GM12865 (cell line): ENCODE results near the gene USF2.

Source experiments
- DNase-seq: peaks from one replicate; pipeline ENCODE4 v3.0.0; 2010; ENCODE audit warnings: low read depth
- H3K4me3 ChIP-seq: 2 replicates; pipeline ENCODE4 v1.5.1; 2011; ENCODE audit warnings: mild to moderate bottlenecking, low read depth, low read length, control low read depth
- TF ChIP-seq, protein P1 (sequence below): IDR thresholded peaks from 2 replicates; pipeline ENCODE4 v1.5.1; 2011; ENCODE audit warnings: low read length, control low read depth, low read depth, inconsistent platforms; ENCODE audit not compliant: insufficient read depth; ENCODE audit errors: missing control alignments

The USF2 gene

DNA sequence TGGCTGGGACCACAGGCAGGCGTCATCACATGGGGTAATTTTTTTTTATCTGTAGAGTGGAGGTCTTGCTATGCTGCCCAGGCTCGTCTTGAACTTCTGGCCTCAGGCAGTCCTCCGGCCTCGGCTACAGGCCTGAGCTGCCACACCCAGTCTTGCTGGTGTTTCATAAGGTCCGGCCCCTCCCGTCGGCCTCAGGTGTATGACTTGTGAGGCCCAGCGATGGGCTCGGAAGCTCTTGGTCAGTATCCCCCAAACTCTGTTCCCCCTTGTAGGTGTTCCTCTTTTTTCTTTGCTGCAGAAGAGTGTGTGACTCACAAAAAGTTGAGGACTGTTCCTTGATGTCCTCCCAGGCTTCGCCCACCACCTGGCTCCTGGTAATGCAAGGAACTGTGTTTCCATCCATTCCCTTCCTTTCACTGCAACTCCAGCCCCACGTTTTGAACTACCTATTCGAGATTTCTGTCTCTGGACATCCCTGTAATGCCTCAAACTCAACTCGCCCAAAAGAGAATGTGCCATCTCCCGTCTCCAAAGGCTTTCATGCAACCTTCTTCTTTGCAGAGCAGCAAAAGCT is 5.0 kb downstream of the USF2 start:
- no peak overlapping the region for H3K4me3 ChIP-seq
- no peak for DNase-seq
- TF ChIP-seq, protein P1, sequence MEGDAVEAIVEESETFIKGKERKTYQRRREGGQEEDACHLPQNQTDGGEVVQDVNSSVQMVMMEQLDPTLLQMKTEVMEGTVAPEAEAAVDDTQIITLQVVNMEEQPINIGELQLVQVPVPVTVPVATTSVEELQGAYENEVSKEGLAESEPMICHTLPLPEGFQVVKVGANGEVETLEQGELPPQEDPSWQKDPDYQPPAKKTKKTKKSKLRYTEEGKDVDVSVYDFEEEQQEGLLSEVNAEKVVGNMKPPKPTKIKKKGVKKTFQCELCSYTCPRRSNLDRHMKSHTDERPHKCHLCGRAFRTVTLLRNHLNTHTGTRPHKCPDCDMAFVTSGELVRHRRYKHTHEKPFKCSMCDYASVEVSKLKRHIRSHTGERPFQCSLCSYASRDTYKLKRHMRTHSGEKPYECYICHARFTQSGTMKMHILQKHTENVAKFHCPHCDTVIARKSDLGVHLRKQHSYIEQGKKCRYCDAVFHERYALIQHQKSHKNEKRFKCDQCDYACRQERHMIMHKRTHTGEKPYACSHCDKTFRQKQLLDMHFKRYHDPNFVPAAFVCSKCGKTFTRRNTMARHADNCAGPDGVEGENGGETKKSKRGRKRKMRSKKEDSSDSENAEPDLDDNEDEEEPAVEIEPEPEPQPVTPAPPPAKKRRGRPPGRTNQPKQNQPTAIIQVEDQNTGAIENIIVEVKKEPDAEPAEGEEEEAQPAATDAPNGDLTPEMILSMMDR: no peak

DNA sequence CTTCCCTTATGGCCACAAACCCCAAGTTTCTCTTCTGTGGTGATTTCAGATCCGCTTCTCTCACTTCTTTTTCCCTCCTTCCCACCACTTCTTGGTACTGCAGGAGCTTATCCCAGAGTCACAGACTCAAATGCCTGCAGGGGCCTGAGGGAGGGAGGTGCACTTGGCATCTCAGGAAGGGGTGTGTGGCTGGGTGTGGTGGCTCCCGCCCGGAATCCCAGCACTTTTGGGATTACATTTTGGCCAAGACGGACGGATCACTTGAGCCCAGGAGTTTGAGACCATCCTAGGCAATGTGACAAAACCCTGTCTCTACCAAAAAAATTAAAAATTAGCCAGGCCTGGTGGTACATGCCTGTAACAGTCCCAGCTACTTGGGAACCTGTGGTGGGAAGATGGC is 5.6 kb downstream of the USF2 start:
- DNase-seq: no peak
- TF ChIP-seq, protein P1: no peak

DNA sequence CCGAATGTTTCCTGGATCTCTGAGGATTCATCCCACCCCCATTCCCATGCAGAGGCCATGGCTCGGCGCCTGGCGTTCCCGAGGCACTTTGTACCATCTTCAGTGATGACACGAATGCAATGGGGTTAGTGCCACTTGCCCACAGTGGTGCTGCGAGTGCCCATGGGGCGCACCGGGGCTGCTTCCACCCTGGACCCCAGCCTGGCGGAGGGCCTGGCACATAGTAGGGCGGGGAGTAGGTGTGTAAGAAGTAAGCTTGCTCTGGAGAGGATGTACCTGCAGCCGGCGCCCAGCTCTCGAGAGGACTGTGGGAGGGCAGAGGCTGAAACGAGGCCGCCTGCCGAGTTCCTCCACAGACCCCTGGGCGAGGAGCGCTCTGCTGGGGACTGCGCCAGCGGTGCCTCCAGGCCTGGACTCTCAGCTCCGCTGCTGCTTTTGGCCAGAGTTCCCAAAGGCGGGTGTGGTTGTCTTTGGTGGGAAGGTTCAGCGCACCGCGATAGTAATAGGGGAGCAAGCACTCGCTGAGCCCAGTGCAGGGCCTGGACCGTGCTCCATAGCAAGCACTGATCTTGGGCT is 8.0 kb downstream of the USF2 start:
- no peak for DNase-seq
- TF ChIP-seq, protein P1: no peak
- no peak overlapping the region for H3K4me3 ChIP-seq

More for the DNA sequence above, 5.6 kb downstream of the USF2 start:
- H3K4me3 ChIP-seq: no peak overlapping the region

DNA sequence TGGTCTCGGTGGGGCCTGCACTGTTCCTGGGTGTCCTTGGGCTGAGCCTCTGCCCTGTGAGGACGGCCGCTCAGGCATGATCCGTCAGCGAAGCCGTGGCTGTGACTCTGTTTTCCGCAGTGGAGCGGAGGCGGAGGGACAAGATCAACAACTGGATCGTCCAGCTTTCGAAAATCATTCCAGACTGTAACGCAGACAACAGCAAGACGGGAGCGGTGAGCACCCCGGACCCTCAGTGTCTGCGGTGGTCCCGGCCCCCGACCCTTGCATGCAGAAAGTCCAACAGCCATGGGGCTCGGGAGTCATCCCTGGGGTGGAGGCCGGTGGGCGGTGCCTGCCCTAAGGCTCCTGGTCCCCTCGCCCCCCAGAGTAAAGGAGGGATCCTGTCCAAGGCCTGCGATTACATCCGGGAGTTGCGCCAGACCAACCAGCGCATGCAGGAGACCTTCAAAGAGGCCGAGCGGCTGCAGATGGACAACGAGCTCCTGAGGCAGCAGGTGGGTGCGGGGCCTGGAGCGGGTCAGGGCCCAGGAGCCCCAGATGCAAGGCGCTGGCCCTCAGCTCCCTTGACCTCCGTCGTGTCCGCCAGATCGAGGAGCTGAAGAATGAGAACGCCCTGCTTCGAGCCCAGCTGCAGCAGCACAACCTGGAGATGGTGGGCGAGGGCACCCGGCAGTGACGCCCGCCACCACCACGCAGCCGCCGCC is 10.0 kb downstream of the USF2 start:
- no peak overlapping the region for H3K4me3 ChIP-seq
- TF ChIP-seq, protein P1: no peak
- DNase-seq: no peak

DNA sequence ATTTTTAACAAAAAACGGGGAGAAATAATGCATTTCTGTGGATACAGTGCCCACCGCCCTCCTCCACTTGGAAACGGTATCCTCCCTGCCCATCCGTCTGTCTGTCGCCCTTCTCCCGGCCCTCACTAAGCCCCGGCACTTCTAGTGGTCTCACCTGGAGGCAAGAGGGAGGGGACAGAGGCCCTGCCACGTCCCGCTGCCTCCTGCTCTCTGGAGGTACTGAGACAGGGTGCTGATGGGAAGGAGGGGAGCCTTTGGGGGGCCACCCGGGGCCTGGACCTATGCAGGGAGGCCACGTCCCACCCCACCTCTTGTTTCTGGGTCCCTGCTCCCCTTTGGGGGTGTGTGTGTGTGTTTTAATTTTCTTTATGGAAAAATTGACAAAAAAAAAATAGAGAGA is 10.6 kb downstream of the USF2 start:
- DNase-seq: no peak
- H3K4me3 ChIP-seq: no peak overlapping the region
- TF ChIP-seq, protein P1: no peak

DNA sequence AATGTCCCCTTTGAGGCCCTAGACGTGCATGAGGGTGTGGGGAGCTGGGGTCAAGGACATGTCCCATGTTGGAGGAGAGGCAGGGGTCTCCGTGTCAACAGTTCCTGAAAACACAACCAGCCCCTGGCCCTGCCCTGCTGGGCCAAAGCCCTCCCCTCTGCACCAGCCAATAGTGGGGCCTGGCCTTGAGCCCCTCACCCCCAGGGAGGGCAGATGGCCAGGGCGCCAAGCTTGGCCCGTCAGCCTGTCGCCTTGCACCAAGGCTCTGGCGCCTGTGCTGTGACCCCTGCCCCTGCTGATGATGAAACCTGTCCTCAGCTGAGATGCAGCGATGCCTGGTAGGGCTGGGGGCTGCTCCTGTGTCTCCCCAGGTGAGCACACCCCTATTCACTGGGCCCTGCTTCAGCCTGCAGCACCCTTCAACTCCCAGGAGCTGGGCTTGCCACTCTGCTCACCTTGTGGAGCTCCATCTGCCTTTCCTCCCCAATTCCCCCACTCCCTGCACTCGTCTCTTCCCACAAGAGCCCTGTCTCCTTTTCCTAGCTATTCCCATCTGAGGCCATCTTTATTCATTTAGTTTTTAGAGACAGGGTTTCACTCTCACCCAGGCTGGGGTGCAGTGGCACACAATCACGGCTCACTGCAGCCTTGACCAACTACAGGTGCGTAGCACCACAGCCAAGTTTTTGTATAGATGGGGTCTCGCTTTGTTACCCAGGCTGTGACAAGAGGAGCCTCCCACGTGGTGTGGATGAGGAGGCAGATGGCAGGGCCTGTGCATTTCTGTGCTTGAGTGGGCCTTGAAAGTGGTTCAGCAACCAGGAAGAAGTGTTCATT is 11.4 kb downstream of the USF2 start:
- TF ChIP-seq, protein P1: no peak
- DNase-seq: peak; percentile 31
- no peak overlapping the region for H3K4me3 ChIP-seq
